Astrocyte of the hippocampus (primary cell): ENCODE measurements around the gene TBL3.
"Not testable (repeated sequence)": the region's sequence is repeated elsewhere in the genome, so short reads cannot be mapped to it uniquely, and the experiment has no call there.

Experiments used
- DNase-seq: peaks from one replicate; pipeline ENCODE4 v3.0.0; 2011; ENCODE audit warnings: low read depth, low spot score

TBL3 gene

DNA sequence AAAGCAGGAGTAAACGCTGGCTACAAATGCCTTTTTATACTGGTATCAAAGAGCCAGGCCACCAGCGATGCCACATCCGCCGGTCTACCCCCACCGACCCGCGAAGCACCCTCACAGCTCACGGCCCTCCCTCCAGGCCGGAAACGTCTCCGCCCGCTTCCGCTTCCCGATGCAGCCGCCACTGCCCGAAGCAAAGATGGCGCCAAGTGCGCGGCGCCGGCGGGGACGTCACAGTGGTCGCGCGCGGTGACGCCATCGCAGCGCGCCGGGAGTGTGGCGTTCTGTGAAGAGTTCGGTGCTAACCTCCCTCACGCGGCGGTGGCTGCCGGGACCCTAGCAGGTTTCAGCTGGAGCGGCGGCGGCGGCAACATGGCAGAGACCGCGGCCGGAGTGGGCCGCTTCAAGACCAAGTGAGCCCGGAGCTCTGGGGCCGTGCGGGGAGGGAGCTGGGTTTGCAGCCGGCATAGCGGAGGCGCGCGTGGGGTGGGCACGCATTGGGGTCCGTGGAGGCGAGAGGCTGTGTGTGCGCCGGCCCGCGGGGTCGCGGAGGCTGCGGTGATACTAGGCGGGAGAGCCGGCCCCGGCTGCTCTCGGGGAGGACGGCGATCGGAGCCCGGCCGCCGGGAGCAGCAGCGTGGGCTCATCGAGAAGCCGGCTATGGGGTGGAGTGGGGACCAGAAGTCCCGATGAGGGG is at the start of gene TBL3:
Gene TBL3 (plus strand): TSS at position 258 of the 694 bp plus-strand sequence. CDS start 112 bp downstream, at position 370.
- peak; percentile 99 for DNase-seq

DNA sequence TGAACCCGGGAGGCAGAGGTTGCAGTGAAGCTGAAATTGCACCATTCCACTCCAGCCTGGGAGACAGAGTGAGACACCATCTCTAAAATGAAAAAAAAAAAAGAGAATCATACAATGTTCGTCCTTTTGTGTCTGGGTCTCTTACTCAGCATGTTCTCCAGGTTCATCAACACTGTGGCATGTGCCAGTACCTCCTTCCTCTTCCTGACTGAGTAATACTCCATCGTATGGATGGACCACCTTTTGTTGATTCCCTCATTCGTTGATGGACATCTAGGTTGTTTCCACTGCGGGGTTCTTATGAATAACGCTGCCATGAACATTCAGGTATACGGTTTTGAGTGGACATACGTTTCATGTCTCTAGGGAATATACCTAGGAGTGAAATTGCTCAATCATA is 49.5 kb upstream of the TBL3 start:
- DNase-seq: no peak

DNA sequence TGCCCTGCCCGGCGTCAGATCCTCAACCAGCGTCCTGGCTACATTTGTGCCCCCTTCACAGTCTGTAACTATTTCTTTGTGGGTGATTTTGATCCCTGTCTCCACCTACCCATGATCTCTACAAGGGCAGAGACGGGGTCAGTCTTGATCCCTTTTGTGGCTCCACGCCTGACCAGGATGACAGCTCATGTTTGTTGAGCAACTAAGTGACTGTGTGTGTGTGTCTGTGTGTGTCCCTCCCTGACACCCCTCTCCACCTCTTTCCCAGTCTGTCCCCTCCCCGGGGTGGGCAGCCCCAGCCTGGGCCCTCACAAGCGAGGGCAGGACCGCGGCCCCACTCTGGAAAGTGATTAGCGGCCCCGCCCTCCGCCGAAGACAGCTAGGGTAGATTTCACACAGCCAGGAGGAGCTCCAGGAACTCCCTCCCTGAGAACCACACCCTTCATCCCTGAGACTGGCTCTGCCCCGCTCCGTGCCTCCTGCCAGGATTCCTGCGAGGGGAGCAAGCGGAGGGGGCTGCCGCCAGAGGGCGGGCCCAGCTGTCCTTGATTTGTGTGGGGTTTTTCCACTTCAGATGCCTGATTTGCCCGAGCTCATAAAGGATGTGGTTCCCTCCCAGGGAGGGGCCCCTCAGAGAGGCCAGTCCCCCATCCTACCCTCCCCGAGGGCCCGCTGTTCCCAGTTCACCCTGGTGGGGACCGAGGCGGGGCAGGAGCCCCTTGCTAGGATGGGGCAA is 48.4 kb upstream of the TBL3 start:
- peak; percentile 67 for DNase-seq

DNA sequence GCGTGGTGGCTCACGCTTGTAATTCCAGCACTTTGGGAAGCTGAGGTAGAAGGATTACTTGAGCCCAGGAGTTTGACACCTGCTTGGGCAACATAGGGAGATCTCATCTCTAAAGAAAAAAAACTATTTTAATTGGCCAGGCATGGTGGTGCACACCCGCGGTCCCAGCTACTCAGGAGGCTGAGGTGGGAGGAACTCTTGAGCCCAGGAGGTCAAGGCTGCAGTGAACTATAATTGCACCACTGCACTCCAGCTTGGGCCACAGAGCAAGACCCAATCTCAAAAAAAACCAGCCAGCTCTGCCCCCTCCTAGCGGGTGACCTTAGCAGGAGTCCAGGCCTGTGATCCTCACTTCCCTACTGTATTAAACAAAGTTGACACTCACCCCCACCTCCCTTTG is 47.8 kb upstream of the TBL3 start:
- DNase-seq: no peak

DNA sequence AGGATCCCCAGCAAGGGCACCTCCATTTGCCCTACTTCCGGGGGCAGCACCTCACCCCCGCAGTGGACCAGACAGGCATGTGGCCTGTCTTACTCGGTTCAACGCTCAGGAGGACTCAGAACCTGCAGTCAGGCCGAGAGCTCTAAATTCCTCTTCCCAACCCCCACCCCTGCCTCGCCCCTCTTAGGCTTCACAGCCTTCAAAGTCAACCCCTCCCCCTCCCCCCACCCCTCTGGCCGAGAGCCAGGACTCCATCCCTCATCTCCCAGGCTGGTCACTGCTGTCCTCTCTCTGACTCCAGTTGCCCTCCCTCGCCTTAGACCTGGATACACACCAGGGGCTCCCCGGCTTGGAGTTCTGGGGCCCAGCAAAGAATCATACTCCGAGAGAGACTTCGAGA is 45.6 kb upstream of the TBL3 start:
- no peak for DNase-seq

DNA sequence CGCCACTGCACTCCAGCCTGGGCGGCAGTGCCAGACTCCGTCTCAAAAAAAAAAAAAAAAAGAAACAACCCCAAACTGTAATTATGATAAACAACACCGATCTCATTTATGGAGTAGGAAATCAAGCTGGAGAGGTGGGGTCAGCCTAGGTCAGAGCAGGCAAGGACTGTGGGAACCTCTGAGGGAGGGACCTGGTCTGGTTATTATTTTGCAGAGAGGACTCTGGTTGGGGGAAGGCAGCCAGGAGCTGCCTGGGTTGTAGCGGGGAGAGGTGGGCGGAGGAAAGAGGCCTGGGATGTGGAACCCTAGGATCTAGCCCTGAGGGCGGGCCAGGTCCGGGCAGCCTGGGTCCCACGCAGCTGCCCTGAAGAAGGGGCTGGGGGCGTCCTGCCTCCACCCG is 42.7 kb upstream of the TBL3 start:
- DNase-seq: peak; percentile 40

DNA sequence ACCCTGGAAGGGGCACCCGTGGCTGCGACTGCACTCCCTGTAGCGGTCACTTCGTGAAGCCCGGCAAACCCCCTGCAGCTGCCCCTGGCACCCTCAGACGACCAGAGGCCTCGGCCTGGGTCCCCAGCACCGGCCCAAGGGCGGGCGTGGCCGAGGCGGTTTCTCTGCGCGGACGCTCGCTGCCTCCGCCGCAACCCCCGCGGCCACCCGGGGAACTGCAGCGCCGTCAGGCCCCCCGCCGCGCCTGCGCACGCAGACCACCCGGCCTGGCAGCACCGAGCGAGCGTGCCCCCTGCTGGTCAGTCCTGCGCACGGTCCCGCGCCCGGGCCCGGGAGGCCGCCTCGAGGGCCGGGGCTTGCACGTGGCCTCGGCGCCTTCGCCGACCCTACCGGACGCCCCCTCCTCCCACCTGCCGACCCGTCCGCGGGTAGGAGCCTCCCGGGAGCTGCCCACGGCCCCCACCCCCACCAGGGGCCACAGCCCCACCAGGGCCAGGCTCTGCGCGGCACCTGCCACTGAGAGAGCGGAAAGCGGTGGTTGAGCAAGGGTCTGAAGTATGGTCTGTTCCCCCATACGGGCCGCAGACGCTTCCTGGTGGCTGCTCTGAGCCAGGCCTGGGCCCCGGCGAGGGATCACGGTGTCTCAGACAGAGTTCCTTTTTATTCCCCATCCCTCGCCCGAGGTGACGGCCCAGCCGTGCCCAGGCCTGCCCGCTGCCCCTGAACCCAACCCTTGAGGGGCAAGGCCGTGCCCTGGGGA is 42.1 kb upstream of the TBL3 start:
- DNase-seq: peak; percentile 96

DNA sequence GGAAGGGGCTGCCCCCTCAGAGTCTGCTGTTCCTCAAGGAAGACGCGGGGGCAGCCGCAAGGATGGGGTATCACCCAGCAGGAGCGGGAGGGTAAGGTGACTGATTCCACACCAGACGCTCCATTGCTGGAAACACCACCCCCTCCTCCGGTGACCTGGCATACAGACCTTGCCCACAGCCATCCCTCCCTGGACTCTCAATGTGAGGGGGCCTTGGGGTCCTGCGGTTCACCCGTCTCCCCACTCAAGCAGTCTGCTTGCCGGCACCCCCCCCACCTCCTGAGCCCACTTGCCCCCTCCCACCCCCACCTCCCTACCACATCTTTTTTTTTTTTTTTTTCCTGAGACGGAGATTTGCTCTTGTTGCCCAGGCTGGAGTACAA is 41.5 kb upstream of the TBL3 start:
- no peak for DNase-seq

DNA sequence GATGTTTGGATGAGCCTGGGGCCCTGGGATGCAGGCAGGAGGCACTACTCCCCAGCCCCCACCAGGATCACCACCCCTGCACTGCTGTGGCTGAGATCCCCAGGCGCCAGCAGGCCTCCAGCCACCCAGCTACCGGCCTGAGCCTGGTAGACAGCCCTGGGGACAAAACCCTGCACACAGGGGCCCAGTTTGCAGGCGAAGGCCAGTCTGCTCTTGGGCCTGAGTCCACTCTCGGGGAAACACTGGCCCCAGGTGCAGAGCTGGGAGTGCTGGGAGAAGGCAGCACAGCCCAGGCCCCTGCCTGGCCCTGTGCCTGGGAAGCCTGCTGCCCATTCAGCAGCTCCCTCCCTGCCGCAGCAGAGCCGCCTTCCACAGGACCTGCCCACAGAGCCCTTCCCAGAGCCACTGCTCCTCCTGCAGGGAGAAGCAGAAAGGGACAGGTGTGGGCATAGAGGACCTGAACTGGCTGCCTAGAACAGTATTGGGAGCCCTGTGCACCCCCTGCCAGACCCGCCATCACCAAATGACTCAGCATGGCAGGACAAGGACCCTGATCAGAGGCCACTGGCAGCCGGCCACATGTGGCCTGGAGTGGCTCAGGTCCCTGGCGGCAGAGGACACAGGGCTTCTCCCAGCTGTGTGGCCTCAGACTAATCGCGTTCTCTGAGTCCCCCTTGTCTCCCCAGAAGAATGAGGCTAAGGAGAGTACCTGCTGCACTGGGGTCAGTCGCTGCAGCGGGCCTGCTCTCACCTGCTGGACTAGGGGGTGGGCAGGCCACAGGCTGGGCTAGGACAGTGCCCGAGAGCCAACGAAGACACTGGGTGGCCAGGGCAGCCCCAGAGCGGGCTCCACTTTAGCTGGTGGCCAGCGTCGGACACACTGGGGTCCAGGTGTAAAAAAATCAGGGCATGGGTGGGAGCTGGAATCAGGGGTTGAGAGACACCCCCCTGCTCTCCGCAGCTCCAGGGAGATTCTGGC is 39.5 kb upstream of the TBL3 start:
- DNase-seq: peak; percentile 62

DNA sequence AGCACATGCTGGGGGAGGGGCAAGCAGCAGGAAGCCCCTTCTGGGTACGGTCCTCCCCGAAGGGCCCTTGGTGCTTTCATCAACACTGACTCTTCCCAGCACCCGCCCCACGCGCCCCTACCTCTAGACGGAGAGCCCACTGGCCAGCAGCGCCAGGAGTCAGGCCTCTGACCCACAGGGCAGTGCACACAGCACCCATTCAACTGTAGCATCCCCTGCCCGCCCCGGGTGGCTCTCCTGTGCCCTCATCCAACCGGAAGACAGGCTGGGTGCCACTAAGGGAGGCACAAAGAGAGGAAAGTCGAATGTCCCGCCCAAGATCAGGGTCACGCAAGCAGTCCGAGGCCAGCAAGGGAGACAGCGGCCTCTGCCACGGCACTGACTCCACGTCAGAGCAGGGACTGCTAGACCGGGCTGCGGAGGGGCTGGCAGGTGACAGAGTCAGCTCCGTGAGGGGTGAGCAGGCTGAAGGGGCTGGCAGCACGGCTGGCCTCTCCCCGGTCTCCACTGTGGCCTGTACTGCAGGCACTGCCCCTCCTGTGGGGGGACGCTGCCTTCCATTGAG is 38.7 kb upstream of the TBL3 start:
- DNase-seq: no peak

DNA sequence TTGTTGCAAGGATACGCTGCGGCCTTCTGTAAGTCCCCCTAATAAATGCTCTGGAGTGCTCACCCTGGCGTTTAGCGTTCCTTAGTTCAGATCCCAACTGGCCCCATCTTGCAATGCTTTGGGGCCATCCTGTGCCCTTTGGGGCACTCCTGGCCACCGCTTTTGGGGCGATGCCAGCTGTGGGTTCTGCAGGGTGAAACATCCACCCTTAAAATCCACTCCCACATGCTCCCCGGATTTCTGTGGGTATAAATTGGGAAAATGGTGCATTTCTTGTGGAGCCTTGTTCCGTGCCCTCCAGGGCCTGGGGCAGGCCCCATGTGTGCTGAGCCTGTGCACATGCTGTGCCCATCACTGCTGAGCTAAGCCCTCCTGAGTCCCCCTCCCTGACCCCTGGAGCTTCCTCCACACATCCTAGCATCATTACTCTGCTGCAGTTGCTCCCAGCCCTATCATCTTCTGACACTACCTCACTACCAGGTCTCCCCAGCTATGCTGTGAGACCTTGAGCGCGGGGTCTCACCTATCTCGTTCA is 34.8 kb upstream of the TBL3 start:
- no peak for DNase-seq

DNA sequence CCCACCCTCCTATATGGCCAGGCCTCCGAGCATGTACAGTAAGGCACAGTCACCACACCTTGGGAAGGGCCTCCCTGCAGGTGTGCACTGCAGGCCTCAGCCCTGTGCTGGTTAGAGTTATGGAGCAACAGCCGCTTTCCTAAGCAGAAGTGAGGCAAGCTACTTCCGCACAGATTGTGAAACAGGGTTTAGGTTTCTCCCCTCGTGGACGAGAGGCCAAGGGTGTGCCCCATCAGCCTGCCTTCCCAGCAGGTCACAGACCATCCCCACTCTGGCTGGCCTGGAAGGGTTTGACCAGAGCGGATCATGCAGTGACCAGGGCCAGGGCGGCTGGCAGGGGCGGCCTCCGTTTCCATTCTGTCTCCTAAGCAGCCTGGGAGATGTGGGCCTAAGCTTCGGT is 33.5 kb upstream of the TBL3 start:
- no peak for DNase-seq

DNA sequence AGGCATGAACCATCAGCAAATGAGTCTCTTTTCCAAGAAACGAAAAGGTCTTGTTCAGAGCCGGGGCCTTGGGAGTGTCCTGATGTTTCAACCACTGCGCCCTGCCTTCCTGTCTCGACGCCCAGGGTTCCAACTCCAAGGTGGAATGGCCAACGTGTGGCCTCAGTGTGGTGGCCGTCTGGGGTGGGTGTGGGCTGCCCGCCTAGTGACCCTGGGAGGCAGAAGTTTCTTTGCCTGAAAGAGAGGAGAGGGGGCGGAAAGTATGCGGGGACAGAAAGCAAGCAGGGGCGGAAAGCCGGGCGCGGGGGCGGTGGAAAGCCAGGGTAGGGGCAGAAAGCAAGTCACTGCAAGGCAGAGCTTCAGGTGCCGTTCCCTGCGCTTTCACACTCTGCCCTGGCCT is 32.9 kb upstream of the TBL3 start:
- DNase-seq: no peak

DNA sequence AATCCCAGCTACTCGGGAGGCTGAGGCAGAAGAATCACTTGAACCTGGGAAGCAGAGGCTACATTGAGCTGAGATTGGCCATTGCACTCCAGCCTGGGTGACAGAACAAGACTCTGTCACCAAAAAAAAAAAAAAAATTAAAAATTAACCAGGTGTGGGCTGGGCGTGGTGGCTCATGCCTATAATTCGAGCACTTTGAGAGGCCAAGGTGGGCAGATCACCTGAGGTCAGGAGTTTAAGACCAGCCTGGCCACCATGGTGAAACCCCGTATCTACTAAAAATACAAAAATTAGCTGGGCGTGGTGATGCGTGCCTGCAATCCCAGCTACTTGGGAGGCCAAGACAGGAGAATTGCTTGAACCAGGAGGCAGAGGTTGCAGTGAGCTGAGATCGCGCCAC is 32.0 kb upstream of the TBL3 start:
- DNase-seq: not testable (repeated sequence)

DNA sequence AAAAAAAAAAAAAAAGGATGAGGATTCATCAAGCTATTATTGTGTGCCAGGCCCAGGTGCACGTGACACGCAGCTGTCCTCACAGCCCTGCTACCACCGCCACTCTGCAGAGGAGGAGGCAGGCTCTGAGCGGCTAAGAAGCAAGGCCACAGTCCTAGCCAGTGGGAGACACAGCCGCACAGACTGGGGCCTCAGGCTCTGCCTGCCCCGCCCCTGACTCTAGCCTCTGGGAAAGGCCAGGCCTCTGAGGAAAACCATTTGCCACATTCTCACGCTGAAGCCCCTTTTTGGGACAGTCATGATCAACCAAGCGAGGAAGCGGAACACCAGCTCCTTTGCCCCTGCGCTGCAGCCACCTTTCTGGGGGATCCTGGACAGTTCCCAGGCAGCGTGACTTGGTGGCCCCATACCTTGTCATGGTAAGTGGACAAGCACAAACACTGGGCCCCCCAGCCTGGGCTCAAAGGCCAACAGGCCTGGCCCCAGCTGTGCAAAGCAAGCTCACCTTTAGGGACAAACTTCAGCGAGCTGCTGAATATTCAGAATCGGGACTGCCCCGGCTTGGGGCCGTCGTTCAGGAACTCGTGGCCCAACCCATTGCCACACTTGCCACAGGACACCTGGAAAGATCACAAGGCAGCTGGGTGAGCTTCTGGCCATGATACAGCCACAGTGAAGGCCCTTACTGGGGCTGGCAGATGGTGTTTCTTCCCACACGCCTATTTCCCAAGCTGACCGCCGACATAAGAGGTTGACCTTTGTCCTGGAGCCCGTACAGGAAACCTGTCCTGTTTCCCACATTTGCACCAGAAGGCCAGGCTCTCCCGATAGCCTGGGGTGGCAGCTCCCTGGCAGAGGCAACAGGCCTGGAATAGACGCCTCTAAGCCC is 31.3 kb upstream of the TBL3 start:
- no peak for DNase-seq

DNA sequence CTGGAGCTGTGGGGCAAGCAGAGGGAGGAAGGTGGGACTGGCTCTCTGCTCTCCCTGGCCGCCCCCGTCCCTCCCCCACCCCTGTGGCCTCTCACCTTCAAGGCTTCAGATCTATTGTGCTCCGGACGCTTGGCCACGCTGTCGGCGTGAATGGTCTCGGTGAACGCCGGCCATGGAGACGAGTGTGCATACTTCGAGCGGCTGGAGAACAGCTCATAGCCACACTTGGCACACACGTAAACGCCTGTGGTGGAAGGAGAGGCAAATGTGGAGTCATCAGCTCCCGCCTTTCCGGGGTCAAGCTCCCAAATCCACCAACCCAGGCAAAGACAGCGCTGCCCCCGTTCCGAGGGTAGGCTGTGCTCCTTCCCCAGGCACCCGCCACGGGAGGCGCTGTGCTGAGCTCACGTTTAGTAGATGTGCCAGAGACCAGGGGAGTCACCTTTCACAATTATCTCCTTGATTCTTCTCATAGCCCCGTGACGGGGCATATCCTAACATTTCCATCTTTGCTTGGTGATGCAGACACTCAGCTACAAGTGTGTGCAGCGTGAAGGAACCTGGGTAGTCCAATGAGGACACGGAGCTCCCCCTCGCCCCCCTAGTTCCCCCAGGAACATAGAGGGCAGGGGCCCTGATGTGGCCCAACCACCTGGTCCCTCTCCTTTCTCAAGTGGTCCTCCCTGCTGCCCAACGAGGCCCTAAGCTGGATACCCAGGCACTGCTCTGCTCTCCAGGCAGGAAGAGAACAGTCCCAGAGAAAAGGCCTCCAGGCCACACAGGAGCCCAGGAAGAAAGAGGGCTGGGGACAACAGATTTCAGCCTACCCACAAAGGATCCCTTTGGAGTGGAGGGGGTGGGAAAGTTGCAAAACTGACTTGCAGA is 30.4 kb upstream of the TBL3 start:
- peak; percentile 87 for DNase-seq

DNA sequence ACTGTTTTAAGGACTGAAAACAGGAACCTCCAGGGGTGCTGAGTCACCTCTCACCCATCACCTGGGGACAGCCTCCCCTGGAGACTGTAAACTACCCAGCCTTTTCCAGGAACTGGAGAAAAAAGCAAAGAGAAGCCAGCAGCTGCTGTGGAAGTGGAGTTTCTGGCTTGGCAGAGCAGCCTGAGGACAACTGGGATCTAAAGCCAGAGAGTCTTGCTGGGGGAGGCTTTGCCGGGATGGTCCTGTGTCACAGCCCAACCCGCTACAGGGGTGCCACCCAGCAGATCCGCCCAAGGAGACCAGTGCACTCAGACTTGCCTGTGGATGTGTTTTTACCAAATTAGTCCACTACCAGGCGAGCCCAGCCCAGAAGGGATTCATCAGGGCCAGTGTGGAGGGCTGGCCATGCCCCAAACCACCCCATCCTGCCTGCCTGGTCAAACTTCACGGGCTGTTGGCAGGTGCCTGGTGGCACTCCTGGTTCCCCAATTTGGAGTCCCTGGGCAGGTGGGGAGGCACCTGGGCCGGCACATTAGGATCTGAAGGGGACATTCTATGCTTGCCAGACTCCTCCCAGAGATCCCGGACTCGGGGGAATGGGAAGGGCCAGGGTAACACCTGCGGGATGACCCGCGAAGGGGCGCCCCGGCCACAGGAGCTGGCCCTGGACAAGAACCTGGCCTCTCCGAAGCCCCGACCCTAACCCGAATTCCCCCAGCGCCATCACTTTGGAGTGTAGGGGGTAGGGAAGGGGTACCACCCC is 29.6 kb upstream of the TBL3 start:
- DNase-seq: peak; percentile 38
